GM12874 (cell line): Measurements from ENCODE around the gene TMPRSS9.

Experiments used
- CTCF ChIP-seq: IDR thresholded peaks from 2 replicates; pipeline ENCODE4 v1.5.1; 2011; ENCODE audit warnings: low read depth, mild to moderate bottlenecking, control low read depth, low read length, moderate library complexity; ENCODE audit not compliant: insufficient read depth

Gene TMPRSS9

GRCh38 chr19:2394442-2395292 lies 34.6 kb downstream of the TMPRSS9 start:
- TF ChIP-seq CTCF: no peak

- TF ChIP-seq CTCF: no peak
These were observed 38.8 kb downstream of the TMPRSS9 start for GRCh38 chr19:2398735-2399305.

GRCh38 chr19:2399582-2399981 lies 39.5 kb downstream of the TMPRSS9 start:
- no peak for TF ChIP-seq CTCF

GRCh38 chr19:2408247-2408646 lies 48.2 kb downstream of the TMPRSS9 start:
- no peak for TF ChIP-seq CTCF

GRCh38 chr19:2409352-2409912 lies 49.4 kb downstream of the TMPRSS9 start:
- TF ChIP-seq CTCF: no peak

- TF ChIP-seq CTCF: no peak
These were observed 50.0 kb downstream of the TMPRSS9 start for GRCh38 chr19:2410023-2410422.

- no peak for TF ChIP-seq CTCF
These were observed 51.6 kb downstream of the TMPRSS9 start for GRCh38 chr19:2411709-2412108.
